Activated CD4-positive, alpha-beta T cell treated with anti-CD3 and anti-CD28 coated beads, Interleukin-2, amount 50 U/mL, for 16 hours (primary cell): Measurements from ENCODE around the gene RASGRF2.

Experiments used
- DNase-seq: peaks from one replicate; pipeline ENCODE4 v3.0.0-alpha.2; 2020

RASGRF2 gene

DNA sequence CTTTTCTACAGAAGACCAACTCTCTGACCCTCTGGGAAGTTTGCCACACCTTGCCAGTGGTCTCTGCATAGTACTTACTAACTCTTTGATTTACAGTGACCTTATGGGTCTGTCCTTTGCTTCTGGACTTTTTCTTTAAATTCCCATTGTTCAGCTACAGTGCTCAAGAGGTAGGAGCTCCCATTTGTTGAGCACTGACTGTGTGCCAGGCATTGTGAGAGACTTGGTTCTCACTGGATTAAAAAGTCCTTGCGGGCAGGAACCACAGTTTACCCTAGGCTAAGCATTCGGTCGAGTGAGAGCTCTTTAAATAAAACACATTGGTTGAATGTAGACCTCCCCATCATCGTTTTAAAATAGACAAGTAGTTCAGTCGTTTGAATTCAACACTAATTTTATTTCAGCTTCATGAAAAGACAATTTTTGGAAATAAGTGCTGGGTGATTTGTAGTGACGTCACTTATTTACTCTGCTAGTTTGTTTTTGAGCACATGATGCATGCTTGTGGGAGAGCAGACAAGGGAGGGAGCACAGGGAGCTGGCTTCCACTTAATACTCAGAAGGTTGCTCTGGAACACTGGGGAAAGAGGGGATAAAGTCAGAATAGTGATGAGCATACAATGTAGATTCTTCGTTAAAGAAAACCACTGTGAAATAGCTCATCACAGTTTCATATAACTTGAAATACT lies 27.1 kb downstream of the RASGRF2 start:
- no peak for DNase-seq

GRCh38 chr5:80988419-80988935 lies 28.3 kb downstream of the RASGRF2 start:
- no peak for DNase-seq

DNA sequence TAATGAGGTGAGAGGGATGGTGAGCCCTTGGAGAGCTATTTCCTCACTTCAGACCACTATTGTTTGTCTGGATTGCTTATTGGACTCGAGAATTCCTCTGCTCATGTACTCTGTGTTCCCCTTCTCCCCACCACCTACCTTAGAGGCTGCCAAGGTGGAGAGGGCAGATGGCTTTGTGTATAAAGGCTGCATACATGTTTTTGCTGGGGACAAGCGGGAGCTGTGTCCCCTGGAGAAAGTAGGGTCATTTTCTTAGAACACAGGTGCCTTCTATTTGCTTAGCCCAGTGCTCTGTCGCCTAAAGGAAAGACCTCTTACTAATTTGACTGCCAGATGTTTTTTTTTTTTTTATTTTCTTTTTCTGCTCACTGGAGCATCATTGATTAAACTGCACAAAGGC lies 29.7 kb downstream of the RASGRF2 start:
- no peak for DNase-seq

- no peak for DNase-seq
These were observed 30.4 kb downstream of the RASGRF2 start for GRCh38 chr5:80990527-80990926.

GRCh38 chr5:80990971-80991370 lies 30.8 kb downstream of the RASGRF2 start:
- no peak for DNase-seq

DNA sequence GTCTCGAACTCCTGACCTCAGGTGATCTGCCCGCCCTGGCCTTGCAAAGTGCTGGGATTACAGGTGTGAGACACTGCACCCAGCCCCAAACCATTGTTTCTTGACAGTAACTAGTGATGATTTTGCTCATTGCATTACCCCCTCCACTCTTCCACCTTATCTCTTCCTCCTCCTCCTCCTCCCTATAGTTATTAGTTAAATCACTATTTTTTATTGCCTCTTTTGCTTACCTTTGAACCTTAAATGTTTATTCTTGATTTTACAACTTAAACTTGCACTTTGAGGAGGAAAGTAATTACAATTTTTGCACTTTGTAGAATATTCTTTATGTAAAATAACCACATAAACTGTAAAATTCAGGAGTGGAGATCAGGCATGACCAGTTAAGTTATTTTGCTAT lies 35.7 kb downstream of the RASGRF2 start:
- DNase-seq, result no peak

DNA sequence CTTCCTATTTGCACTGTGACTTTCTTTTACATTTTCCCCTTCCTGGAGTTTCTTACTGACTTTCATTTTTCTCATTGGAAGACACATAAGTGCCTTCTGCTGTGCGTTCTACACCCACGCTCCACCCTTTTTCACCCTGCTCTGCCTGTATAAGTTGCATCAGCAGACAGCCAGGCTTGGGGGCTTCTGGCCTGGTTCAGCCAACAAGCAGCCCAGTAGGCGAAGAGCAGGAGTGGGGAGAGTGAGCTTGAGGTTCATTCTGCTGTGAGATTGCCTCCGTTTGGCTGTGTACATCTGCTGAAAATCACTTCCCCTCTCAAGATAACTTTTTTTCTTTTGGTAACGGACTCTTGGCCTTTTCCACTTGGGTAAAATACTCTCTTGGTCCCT lies 38.4 kb downstream of the RASGRF2 start:
- no peak for DNase-seq

- DNase-seq, result no peak
These were observed 43.7 kb downstream of the RASGRF2 start for GRCh38 chr5:81003811-81004386.

DNA sequence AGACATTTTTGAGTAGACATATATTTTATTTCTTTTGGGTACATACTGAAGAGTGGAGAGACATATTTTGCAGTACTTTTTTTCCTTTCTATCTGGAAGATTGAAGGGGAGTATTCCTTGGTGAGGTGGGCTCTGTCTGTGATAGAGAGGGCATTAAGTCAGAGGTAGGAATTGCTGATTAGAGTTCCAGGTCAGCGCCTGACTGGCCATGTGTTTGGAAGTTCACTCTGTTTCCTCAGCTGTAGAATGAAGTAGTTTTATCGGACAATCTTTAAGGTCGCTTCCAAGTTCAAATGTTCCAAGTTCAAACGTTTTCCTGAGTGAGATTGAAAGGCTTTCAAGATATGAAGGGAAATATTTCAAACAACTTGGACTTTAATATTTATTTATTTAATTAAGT lies 45.5 kb downstream of the RASGRF2 start:
- no peak for DNase-seq

DNA sequence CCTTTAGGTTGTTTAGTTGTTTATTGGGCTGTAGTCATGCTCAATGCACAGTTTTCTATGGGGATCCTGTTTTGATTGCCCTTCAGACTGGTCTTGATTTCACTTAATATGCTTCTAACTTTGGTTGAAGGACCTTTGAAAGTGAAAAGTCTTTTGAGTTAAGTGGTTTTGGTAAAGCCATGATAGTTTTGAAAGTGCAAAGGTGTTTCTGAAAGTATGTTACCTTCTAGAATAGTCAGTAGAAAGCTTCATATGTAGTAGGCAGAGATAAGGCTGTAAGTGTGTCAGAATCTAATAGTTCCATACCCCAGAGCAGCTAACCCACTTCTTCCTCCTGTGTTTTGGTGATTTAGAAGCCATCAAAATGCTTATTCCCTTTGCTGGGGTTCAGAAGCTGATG lies 46.1 kb downstream of the RASGRF2 start:
- DNase-seq, result no peak

DNA sequence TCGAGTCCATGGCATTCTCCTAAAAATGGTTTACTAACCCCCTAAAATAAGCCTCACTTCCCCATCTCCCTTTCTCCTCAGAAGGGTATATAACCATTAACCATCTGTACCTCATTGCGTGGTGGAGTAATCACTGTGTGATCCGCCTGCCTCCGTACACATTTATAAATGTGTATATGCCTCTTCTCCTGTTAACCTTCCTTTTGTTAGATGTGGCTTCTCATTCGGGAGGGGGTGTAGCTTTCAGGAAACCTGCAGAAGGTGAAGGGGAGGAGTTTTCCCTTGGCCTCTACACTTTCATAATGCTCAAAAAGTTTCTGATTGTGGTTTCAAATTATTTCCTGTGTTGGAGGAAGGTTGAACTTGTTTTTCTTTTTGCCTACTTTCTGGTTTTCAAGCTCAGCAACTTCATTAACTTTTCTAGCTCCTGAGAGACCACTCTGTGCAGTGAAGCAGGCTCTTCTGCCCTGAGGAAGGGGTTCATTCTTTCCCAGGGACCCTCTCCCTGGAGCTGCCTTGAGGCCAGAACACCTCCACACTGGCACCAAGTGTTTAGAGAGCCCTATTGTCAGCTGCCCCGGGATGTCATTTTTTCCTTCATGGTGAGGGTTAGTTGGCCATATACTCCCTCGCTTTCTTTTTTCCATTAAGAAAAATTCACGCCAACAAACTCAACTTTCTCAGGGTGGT lies 46.9 kb downstream of the RASGRF2 start:
- DNase-seq, result peak; percentile 77

GRCh38 chr5:81007637-81008027 lies 47.5 kb downstream of the RASGRF2 start:
- DNase-seq, result peak; percentile 40

- DNase-seq, result no peak
These were observed 50.4 kb downstream of the RASGRF2 start for GRCh38 chr5:81010336-81011169.

- DNase-seq, result no peak
These were observed 54.2 kb downstream of the RASGRF2 start for GRCh38 chr5:81014348-81014747.

- DNase-seq, result no peak
These were observed 56.0 kb downstream of the RASGRF2 start for GRCh38 chr5:81016116-81016515.

- DNase-seq, result no peak
These were observed 57.2 kb downstream of the RASGRF2 start for GRCh38 chr5:81017320-81017719.

DNA sequence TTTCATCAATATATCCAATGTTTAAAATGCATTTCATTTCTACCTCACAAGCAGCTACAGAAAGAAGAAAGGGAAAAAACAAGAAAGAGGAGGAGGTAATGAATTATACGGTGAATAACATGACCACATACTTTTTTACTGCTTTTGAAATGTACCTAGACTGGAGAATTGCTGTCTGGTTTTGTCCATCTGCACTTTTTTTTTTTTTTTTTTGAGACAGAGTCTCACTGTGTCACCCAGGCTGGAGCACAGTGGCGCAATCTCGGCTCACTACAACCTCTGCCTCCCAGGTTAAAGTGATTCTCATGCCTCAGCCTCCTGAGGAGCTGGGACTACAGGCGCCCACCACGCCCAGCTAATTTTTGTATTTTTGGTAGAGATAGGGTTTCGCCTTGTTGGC lies 58.4 kb downstream of the RASGRF2 start:
- DNase-seq, result peak; percentile 6

DNA sequence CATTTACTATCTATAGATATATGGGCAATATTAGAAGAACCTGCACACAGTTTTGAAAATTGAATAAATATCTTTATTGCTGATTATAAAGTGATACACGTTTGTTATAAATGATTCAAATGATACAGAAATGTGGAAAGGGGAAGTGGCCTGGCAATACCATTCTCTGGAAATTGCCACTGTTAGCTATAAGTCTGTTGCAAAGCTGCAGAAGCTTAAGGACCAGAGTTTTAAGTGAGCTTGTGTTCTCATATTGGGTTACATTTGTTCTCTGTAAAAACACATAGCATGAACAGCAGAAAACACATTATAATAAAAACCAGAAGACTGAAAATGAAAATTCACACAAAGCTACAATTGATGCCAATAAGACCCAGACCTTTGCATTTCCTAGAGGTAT lies 59.6 kb downstream of the RASGRF2 start:
- DNase-seq, result no peak

DNA sequence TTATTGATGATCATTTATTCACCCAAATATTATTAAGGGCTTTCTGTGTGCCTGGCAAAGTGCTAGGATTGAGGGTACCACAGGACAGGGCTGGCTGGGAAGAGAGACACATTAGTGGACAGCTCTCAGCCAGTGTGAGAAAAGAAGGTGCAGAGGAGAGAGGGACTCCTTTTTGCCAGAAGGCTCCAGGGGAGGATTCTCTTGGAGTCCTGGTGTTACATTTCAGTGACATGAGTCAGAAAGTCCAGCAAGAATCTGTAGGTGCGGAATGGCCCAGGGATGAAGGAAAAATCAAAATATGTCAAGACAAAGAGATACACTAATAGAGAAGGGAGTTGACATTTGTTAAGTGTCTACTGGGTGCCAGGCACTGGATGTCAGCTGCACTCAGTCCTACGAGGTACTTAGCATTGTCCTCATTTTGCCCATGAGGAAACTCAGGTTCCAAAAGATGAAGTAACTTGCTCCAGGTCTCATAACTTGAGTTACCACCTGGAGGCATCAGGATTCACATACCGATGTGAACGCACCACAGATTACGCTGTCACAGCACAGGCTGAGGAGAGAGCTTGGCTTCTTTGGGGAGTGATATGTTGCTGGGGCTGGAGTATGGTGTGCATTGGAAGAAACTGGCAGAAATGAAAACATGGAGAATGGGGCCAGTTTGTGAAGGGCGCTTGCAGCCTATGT lies 60.5 kb downstream of the RASGRF2 start:
- DNase-seq, result no peak

DNA sequence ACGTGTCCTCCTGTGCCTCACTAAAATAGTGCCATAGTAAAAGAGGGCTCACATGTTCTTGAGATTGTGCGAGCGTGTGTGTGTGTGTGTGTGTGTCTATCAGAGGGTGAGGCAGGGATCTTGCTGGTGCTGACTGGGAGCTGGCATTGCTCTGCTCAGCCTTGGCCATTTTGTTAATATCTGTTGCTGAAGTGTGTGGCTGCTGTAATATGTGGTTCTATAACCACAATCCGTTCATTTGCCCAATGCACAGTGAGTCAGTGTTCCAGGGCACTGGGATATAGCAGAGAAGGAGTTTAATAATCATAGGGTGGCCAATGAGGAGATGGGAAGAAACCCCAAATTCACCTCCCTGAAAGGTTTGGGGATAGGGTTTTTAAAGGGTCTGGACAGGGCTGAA lies 61.3 kb downstream of the RASGRF2 start:
- no peak for DNase-seq

DNA sequence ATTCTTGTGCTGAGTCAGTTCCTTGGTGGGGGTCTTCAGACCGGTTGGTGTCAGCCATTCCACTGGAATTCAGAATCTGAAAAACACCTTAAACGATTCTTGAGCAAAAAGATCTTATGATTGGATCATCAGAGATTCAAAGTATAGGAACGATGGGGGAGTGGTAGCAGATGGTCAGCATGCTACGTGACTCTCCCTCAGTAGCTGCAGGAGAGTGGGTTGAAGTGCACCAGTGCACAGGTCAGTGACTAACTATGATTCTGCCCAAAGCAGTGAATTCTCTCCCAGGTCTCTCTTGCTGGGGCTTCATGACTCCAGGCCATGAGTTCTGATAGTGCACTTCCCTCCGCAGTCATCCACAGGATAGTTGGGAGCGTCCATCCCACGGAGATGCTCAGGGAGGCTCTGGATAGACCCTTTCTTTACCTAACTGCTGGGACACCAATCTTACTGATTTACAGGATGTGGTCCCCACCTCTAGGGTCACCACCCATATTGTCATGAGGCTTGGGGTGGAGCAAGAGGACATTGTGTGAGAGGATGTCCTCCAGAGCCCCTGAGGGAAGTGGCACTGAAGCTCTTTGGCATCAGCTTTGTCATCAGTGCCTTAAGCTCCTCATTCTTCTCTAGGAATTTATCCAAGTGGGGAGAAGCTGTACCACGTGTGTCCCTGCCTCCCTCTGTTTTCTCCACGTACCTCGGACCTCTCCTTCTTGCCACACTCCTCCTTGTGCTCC lies 62.0 kb downstream of the RASGRF2 start:
- no peak for DNase-seq

DNA sequence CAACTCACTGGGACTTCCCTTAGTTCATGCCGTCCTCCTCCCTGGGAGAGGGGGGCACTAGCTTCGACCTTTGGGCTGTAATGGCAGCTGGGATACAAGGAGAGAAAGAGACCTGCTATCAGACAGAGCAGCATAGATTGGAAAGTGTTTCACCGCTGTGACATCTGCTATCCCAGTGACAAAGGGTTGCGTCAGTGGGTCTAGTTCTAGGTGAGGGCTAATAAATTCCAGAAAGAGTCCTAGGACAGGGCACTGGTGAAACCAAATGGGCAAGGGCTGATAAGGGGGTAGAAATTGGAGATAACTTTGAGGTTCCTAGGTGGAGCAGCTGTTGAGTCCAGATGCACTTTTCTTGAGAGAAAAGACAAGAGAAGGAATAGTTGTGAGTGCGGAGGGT lies 62.5 kb downstream of the RASGRF2 start:
- no peak for DNase-seq
